Aorta (tissue), 5 donors: ENCODE results near the gene CNRIP1. TPM values are rescaled to one million over a fixed set of nuclear protein-coding genes. Genes with fewer than 3 reads are reported as not detected.
A peak's percentile ranks its signal among the peaks of the same experiment; 100 is the strongest.
"Not testable (repeated sequence)": the region's sequence is repeated elsewhere in the genome, so short reads cannot be mapped to it uniquely, and the experiment has no call there.

Experiments used
- ATAC-seq: fragments of 200-7000 bp; cut with Tn5 transposase; one replicate; pipeline ENCODE4 v1.9.1; 2022; ENCODE audit warnings: moderate library complexity; ENCODE audit not compliant: low FRiP score
- DNase-seq, 2 donors: peaks; one replicate each; pipeline ENCODE4 v3.0.0-alpha.2; 2020
- H3K27ac ChIP-seq, 2 donors: one replicate each; pipeline ENCODE4 v1.5.1; 2013; ENCODE audit warnings: low read length in 2 of 2, mild to moderate bottlenecking in 2 of 2, moderate library complexity in 2 of 2, control low read depth in 1 of 2, inconsistent platforms in 1 of 2, low read depth in 1 of 2
- H3K27me3 ChIP-seq, 2 donors: one replicate each; pipeline ENCODE4 v1.6.1; 2013; ENCODE audit warnings: control low read depth in 1 of 2, low read length in 1 of 2, mild to moderate bottlenecking in 1 of 2, moderate library complexity in 1 of 2; ENCODE audit not compliant: insufficient read depth in 2 of 2, control insufficient read depth in 1 of 2
- H3K36me3 ChIP-seq, 2 donors: one replicate each; pipeline ENCODE4 v1.6.1; 2013; ENCODE audit warnings: control low read depth in 1 of 2, low read length in 1 of 2, mild to moderate bottlenecking in 1 of 2; ENCODE audit not compliant: insufficient read depth in 2 of 2, control insufficient read depth in 1 of 2
- H3K4me1 ChIP-seq, 2 donors: one replicate each; pipeline ENCODE4 v1.6.1; 2013; ENCODE audit warnings: low read length in 2 of 2, control low read depth in 1 of 2, mild to moderate bottlenecking in 1 of 2, moderate library complexity in 1 of 2; ENCODE audit not compliant: insufficient read depth in 2 of 2, control insufficient read depth in 1 of 2
- H3K4me3 ChIP-seq, 2 donors: one replicate each; pipeline ENCODE4 v1.5.1; 2013; ENCODE audit warnings: low read length in 2 of 2, control low read depth in 1 of 2, mild to moderate bottlenecking in 1 of 2
- H3K9me3 ChIP-seq: one replicate; pipeline ENCODE4 v1.6.1; 2013; ENCODE audit warnings: mild to moderate bottlenecking, low read length; ENCODE audit not compliant: control insufficient read depth
- WGBS, 2 donors: extraction: QIAGEN DNeasy Blood & Tissue Kit; methylation state at CpG; one replicate each; pipeline ENCODE4 v1.1.7; 2013; 5-methylcytosine and 5-hydroxymethylcytosine counted together
- intact Hi-C, 2 donors: fragments of 100-400 bp; cut with DNase I; formaldehyde crosslinking; loops; one replicate each; pipeline versions ENCODE4 v1.14.2 to v1.15.0; 2022
- polyA plus RNA-seq, 2 donors: library from polyadenylated mRNA; stranded (reverse); fragments of 200-250 nt; gene quantifications; one replicate each; pipeline ENCODE4 v1.2.3, GENCODE V29; 2013
- total RNA-seq, 2 donors: library from RNA; stranded (reverse); fragmentation: NEBNext Ultra II Directional; extraction: Animal tissue kit (Norgen Biotek cat#: 25700); gene quantifications; one replicate each; pipeline ENCODE4 v1.2.1, GENCODE V29; 2021
- donor health status: healthy with polysubstance abuse.
- donor health status: Bipolar disorder and iron deficiency.
- donor health status: DM: no; HTN: no; CAD: no.
- donor health status: DM: no; HTN: no; CAD: no.
- donor health status: DM: yes; HTN: yes; CAD: no.

CNRIP1 gene
- total and polyA plus RNA-seq, 4 donors: 24.8 to 40.7 (median 29.9) TPM

DNA sequence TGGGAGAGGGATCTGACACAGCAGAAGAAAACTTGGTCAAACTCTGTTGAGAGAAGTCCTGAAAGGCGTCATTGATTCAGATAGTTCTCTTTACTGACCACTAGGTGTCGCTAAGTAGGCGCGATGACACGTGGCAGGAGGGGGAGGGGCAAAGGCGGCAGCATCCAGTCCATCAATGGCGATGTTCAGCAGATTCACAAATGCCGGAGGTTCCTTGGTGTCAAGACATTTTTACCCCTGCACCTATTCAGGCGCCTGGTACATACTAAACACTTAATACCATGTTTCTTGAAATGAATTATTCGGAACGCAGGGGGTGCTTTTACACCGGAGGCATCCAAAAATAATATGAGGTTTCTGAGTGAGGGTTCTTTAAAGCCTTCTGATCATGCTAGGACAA is 42.3 kb upstream of the CNRIP1 start:
- Histone ChIP-seq H3K27ac (no peak overlapping the region), H3K36me3 (no peaks in the 10 kb centered on the region), H3K4me3 (no peak overlapping the region), H3K4me1 (no peaks in the 10 kb centered on the region), H3K9me3 (no peaks in the 10 kb centered on the region), H3K27me3 (no peaks in the 10 kb centered on the region)
- intact Hi-C loops: loop anchor here (2.0 to 5.0 kb wide), 2 partner anchors 79 to 80 kb away; no protein-coding TSS in a partner anchor
- 23 to 31% methylated on average over 12 of the region's 12 CpGs for WGBS, 2 donors
- ATAC-seq: peak; percentile 79
- peak; percentile 85 to 90 for DNase-seq

DNA sequence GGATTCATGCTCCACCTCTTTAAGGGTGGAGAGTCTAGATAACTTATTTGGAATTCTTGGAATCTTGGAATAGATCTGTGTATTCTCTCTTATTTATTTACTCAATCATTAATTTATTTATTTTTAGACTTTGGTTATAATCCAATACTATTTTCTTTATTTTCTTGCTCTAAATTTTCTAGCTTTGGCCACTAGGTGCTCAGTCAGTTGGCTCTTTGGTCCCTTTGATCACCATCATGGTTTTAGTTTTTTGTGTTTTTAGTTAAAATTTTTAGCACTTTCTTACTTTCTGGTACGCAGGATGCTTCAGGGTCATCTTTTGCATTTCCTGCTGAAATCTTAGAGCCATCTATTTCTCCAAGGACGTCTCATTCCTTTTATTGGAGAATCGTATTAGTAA is 40.1 kb upstream of the CNRIP1 start:
- H3K36me3 ChIP-seq: no peaks in the 10 kb centered on the region
- no peaks in the 10 kb centered on the region for H3K4me1 ChIP-seq
- DNase-seq: no peak
- no peak overlapping the region for H3K4me3 ChIP-seq
- no peak overlapping the region for H3K27ac ChIP-seq
- no peaks in the 10 kb centered on the region for H3K27me3 ChIP-seq
- WGBS, 2 donors: 88 to 90% methylated on average over 3 of the region's 3 CpGs
- H3K9me3 ChIP-seq: no peaks in the 10 kb centered on the region
- no peak for ATAC-seq
- intact Hi-C loops: loop anchor here in 1 of 2 donors (5.0 kb wide), 1 partner anchor 82 kb away; no protein-coding TSS in a partner anchor

GRCh38 chr2:68357605-68358337 is 38.0 kb upstream of the CNRIP1 start:
- H3K4me1 ChIP-seq: no peaks in the 10 kb centered on the region
- no peaks in the 10 kb centered on the region for H3K9me3 ChIP-seq
- intact Hi-C loops: no loop called here
- ATAC-seq (peak; percentile 50), DNase-seq (peak in 1 of 2 donors; percentile 55)
- no peaks in the 10 kb centered on the region for H3K27me3 ChIP-seq
- WGBS, 2 donors: 69 to 70% methylated on average over 6 of the region's 6 CpGs
- H3K27ac ChIP-seq: no peak overlapping the region
- no peak overlapping the region for H3K4me3 ChIP-seq
- no peaks in the 10 kb centered on the region for H3K36me3 ChIP-seq

DNA sequence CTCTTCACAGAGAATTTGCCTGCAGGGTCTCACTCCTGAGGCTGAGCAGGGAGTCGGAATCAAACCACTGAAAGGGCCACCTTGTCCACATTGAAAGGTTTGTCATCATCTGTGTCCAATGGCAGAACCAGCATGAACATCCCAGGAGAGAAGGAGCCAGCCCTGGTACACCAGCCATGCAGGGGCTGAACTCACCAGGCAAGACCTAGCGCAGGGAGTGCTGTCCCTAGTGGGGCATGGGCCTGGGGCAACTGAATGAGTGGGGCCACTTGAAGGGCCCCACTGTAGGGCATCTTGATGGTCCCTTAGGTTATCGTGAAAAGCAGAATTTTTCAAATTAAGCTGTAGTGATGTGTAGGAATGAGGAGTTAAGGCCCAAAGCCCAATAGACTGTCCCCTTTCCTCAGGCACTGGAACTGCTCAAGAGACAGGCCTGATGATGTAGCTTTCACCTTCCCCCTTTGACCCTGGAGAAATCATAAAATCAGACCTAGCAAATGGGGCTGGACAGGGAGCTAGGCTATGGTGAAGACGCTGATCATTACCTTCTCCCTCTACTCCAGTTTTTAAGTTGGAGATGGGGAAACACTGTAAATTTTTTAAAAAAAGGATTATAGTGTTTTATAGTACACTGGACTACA is 37.0 kb upstream of the CNRIP1 start:
- Histone ChIP-seq H3K4me1 (no peaks in the 10 kb centered on the region), H3K27me3 (no peaks in the 10 kb centered on the region), H3K4me3 (no peak overlapping the region), H3K27ac (no peak overlapping the region), H3K9me3 (no peaks in the 10 kb centered on the region), H3K36me3 (no peaks in the 10 kb centered on the region)
- no peak for DNase-seq
- WGBS, 2 donors: 97 to 99% methylated on average over 4 of the region's 4 CpGs
- intact Hi-C loops: no loop called here
- ATAC-seq: no peak

DNA sequence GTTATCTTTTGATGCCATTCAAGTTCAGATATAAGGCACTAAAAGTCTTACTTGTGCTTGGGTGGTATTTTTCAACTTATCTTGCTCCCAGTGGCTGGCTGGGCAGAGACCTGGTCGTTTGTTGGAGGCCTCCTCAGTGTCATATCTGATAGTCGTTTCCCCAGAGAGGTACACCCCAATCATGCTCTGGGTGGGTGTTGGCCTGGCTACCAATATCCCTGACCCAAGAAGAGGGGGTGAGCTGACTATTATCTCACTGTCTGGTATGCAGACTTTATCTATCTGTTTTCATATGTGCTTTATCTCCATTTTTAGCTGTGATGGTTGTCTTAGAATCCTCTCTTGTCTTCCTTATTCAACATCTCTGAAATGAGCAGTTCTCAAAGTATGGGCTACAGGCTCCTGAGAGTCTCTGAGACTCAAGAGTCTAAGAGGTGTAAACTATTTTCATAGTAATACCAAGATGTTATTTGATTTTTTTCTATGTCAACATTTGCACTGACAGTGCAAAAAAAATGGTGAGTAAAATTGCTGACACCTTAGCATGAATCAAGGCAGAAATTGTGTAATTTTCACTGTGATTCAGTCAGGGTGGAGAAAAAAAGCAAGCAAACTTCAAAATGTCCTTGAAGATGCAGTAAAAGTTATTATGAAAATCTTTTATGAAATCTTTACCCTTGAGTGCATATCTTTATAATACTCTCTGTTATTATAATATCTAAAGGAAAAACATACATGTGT is 33.1 kb upstream of the CNRIP1 start:
- Histone ChIP-seq H3K4me3 (no peak overlapping the region), H3K36me3 (no peaks in the 10 kb centered on the region), H3K9me3 (no peaks in the 10 kb centered on the region), H3K4me1 (no peaks in the 10 kb centered on the region), H3K27me3 (no peaks in the 10 kb centered on the region), H3K27ac (no peak overlapping the region)
- no peak for ATAC-seq
- intact Hi-C loops: no loop called here
- DNase-seq: no peak
- 27 to 30% methylated on average over 2 of the region's 2 CpGs for WGBS, 2 donors

GRCh38 chr2:68351997-68352396 is 32.2 kb upstream of the CNRIP1 start:
- WGBS, 2 donors: 62 to 71% methylated on average over 6 of the region's 6 CpGs
- no peak overlapping the region for H3K27ac ChIP-seq
- no peaks in the 10 kb centered on the region for H3K9me3 ChIP-seq
- ATAC-seq (no peak), DNase-seq (no peak)
- no peaks in the 10 kb centered on the region for H3K4me1 ChIP-seq
- no peaks in the 10 kb centered on the region for H3K27me3 ChIP-seq
- no peak overlapping the region for H3K4me3 ChIP-seq
- no peaks in the 10 kb centered on the region for H3K36me3 ChIP-seq
- intact Hi-C loops: no loop called here

- H3K36me3 ChIP-seq, H3K4me3 ChIP-seq, H3K9me3 ChIP-seq, ATAC-seq, H3K4me1 ChIP-seq, intact Hi-C loops, H3K27ac ChIP-seq, DNase-seq, H3K27me3 ChIP-seq: not testable (repeated sequence)
- 86 to 90% methylated on average over 4 of the region's 4 CpGs for WGBS, 2 donors
Observed at GRCh38 chr2:68349091-68349490, 29.3 kb upstream of the CNRIP1 start.

DNA sequence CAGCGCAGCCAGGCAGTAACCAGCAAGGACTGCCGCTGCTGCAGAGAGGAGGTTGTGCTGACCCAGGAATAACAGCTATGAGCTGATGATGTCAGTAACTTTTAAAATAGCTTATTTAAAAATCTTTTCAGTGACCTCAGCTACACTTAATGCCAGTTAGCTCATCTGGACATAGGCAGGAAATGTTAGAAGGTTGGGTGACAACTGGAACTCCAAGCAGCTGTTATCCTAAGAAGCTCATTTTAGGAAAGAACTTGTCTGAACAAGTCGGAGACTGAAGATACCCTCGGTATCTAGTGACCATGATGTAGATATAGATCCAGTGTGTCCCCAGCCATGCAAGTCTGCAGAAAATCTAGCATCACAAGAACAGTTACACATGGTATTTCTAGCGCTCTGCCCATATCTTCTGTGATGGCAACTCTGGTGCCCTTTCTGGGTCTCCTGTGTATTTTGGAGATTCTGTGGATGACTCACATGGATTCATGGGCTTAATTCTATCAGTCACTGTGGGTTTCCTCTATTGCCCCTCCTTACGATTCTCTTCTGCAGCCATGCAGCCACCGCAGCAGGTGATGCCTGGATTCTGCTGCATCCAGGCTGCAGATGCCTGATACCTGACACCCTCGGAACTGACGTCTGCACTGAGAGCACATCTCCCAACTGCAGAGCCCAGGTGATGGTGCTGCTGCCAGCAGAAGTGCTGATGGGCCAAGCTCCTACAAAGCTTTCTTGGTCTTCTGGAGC is 25.6 kb upstream of the CNRIP1 start:
- H3K4me1 ChIP-seq: no peaks in the 10 kb centered on the region
- DNase-seq: no peak
- intact Hi-C loops: no loop called here
- no peak overlapping the region for H3K27ac ChIP-seq
- H3K9me3 ChIP-seq: peaks cover 1% of the 10 kb centered on the region
- no peaks in the 10 kb centered on the region for H3K27me3 ChIP-seq
- H3K36me3 ChIP-seq: no peaks in the 10 kb centered on the region
- 66 to 69% methylated on average over 9 of the region's 9 CpGs for WGBS, 2 donors
- no peak for ATAC-seq
- no peak overlapping the region for H3K4me3 ChIP-seq
